GM12878 (cell line): ENCODE results near the gene CXCR6.

Experiments
- KAT2A ChIP-seq: conservative IDR thresholded peaks from 2 replicates; pipeline ENCODE4 v1.6.1; 2011; ENCODE audit warnings: low read depth, low read length; ENCODE audit not compliant: control insufficient read depth
- TF ChIP-seq, protein P1 (sequence below): IDR thresholded peaks from 2 replicates; pipeline ENCODE4 v1.6.1; 2012; ENCODE audit warnings: mild to moderate bottlenecking, low read depth, low read length

DNA sequence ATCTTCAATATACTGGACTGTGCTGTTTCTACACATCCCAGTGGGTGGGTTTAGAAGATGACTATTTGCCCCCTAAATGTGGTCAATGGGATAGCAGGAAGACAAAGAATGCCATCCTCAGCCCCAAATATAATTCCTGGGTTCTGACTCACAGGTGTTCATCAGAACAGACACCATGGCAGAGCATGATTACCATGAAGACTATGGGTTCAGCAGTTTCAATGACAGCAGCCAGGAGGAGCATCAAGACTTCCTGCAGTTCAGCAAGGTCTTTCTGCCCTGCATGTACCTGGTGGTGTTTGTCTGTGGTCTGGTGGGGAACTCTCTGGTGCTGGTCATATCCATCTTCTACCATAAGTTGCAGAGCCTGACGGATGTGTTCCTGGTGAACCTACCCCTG, 3.0 kb downstream of the CXCR6 start:
- TF ChIP-seq KAT2A: no peak
- TF ChIP-seq, protein P1, sequence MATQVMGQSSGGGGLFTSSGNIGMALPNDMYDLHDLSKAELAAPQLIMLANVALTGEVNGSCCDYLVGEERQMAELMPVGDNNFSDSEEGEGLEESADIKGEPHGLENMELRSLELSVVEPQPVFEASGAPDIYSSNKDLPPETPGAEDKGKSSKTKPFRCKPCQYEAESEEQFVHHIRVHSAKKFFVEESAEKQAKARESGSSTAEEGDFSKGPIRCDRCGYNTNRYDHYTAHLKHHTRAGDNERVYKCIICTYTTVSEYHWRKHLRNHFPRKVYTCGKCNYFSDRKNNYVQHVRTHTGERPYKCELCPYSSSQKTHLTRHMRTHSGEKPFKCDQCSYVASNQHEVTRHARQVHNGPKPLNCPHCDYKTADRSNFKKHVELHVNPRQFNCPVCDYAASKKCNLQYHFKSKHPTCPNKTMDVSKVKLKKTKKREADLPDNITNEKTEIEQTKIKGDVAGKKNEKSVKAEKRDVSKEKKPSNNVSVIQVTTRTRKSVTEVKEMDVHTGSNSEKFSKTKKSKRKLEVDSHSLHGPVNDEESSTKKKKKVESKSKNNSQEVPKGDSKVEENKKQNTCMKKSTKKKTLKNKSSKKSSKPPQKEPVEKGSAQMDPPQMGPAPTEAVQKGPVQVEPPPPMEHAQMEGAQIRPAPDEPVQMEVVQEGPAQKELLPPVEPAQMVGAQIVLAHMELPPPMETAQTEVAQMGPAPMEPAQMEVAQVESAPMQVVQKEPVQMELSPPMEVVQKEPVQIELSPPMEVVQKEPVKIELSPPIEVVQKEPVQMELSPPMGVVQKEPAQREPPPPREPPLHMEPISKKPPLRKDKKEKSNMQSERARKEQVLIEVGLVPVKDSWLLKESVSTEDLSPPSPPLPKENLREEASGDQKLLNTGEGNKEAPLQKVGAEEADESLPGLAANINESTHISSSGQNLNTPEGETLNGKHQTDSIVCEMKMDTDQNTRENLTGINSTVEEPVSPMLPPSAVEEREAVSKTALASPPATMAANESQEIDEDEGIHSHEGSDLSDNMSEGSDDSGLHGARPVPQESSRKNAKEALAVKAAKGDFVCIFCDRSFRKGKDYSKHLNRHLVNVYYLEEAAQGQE: no peak
